GM12878 (cell line): ENCODE results near the gene RERG. TPM values are rescaled to one million over a fixed set of nuclear protein-coding genes. Genes with fewer than 3 reads are reported as not detected.

Source experiments
- ATAC-seq: fragments of 200-7000 bp; cut with Tn5 transposase; 3 replicates; pipeline ENCODE4 v1.9.1; 2020; ENCODE audit warnings: mild to moderate bottlenecking, moderate library complexity
- BruUV-seq: library from RNA; stranded (reverse); fragments of 400-500 nt; replicated peaks from 2 replicates; lab custom pipeline; 2021; lab: Mats Ljungman, UMichigan
- CTCF ChIA-PET: fragments of 300-600 bp; sonication (Branson Sonifier 250); formaldehyde crosslinking; extraction: SDS; loops from one replicate; lab custom pipeline; 2021; ENCODE audit warnings: inconsistent platforms; lab: Yijun Ruan, JAX
- POLR2A ChIA-PET: fragments of 350-600 bp; formaldehyde crosslinking; extraction: SDS; loops from one replicate; lab custom pipeline; 2021; ENCODE audit warnings: inconsistent platforms; lab: Charles Lee
- RAD21 ChIA-PET: fragments of 300-600 bp; sonication (Branson Sonifier 250); formaldehyde crosslinking; loops from one replicate; lab custom pipeline; 2023; ENCODE audit warnings: antibody characterized with exemption; ENCODE audit not compliant: unreplicated experiment; lab: Charles Lee
- SMC1A ChIA-PET: fragments of 300-600 bp; sonication (Branson Sonifier 250); formaldehyde crosslinking; loops from one replicate; lab custom pipeline; 2023; ENCODE audit not compliant: unreplicated experiment, uncharacterized antibody; lab: Charles Lee
- DNase-seq: peaks from one replicate; pipeline ENCODE4 v3.0.0-alpha.2; 2011; ENCODE audit warnings: low read depth, low spot score
- FAIRE-seq: peaks from 3 replicates; lab custom pipeline; 2011; peaks lifted over from hg19 to GRCh38; lab: Jason Lieb, UNC
- H2AFZ ChIP-seq: 2 replicates; pipeline ENCODE4 v1.6.0; 2011; ENCODE audit warnings: low read depth, low read length, control low read depth; ENCODE audit not compliant: control insufficient read depth
- H3K27ac ChIP-seq: 2 replicates; pipeline ENCODE4 v1.5.1; 2011; ENCODE audit warnings: control low read depth; ENCODE audit not compliant: control insufficient read depth, insufficient read depth
- H3K27me3 ChIP-seq, 2 experiments: replicated peaks in 1 of 2; 2 replicates each; pipeline versions ENCODE4 v1.6.0 to v1.6.1; 2011; ENCODE audit warnings: low read length in 1 of 2; ENCODE audit not compliant: control insufficient read depth in 2 of 2, insufficient read depth in 2 of 2
- H3K36me3 ChIP-seq, 2 experiments: 2 replicates each; pipeline ENCODE4 v1.5.1; 2011; ENCODE audit warnings: low read length in 1 of 2; ENCODE audit not compliant: control insufficient read depth in 2 of 2, insufficient read depth in 2 of 2
- H3K4me1 ChIP-seq: 2 replicates; pipeline ENCODE4 v1.6.1; 2011; ENCODE audit warnings: mild to moderate bottlenecking, low read length, moderate library complexity, mixed read lengths; ENCODE audit not compliant: control insufficient read depth, insufficient read depth
- H3K4me2 ChIP-seq: 2 replicates; pipeline ENCODE4 v1.6.0; 2011; ENCODE audit warnings: control low read depth; ENCODE audit not compliant: control insufficient read depth, insufficient read depth
- H3K4me3 ChIP-seq: fragments of 200-600 bp; sonication (generic); 2 replicates; pipeline ENCODE4 v1.5.1; 2016
- H3K79me2 ChIP-seq: 2 replicates; pipeline ENCODE4 v1.6.0; 2011; ENCODE audit warnings: low read length; ENCODE audit not compliant: control insufficient read depth, insufficient read depth
- H3K9ac ChIP-seq: 2 replicates; pipeline ENCODE4 v1.8.0; 2011; ENCODE audit warnings: low read length, control low read depth, mixed read lengths; ENCODE audit not compliant: control insufficient read depth, insufficient read depth
- H3K9me3 ChIP-seq: replicated peaks from 3 replicates; pipeline ENCODE4 v1.5.1; 2011; ENCODE audit warnings: mild to moderate bottlenecking, low read length; ENCODE audit not compliant: control insufficient read depth, insufficient read depth
- H4K20me1 ChIP-seq: 2 replicates; pipeline ENCODE4 v1.6.0; 2011; ENCODE audit not compliant: control insufficient read depth, insufficient read depth
- CBX3 ChIP-seq: fragments of 200-600 bp; sonication (generic); IDR thresholded peaks from 2 replicates; pipeline ENCODE4 v1.6.1; 2016; ENCODE audit warnings: low read depth, borderline replicate concordance
- CHD1 ChIP-seq: IDR thresholded peaks from 2 replicates; pipeline ENCODE4 v1.6.1; 2012; ENCODE audit warnings: low read depth, low read length, improper control_type of control experiment
- EZH2 ChIP-seq: IDR thresholded peaks from 2 replicates; pipeline ENCODE4 v1.6.1; 2012; ENCODE audit warnings: low read depth, mild to moderate bottlenecking, control low read depth, inconsistent platforms, low read length, borderline replicate concordance; ENCODE audit not compliant: control insufficient read depth
- FOS ChIP-seq: IDR thresholded peaks from 3 replicates; pipeline ENCODE4 v1.6.1; 2011; ENCODE audit warnings: borderline replicate concordance; ENCODE audit not compliant: insufficient read length; ENCODE audit errors: extremely low read depth
- HSF1 ChIP-seq: fragments of 150-350 bp; IDR thresholded peaks from 2 replicates; pipeline ENCODE4 v1.6.1; 2014; ENCODE audit warnings: mild to moderate bottlenecking, low read depth, low read length
- IKZF2 ChIP-seq, 2 experiments: fragments of 450-650 bp; IDR thresholded peaks; 2 replicates each; pipeline ENCODE4 v1.6.1; 2017; ENCODE audit warnings: mild to moderate bottlenecking in 2 of 2, moderate library complexity in 2 of 2
- MLLT1 ChIP-seq: fragments of 450-650 bp; IDR thresholded peaks from 2 replicates; pipeline ENCODE4 v1.6.1; 2016; ENCODE audit warnings: mild to moderate bottlenecking
- NFIC ChIP-seq: IDR thresholded peaks from 2 replicates; pipeline ENCODE4 v1.6.1; 2012; ENCODE audit warnings: low read depth, mild to moderate bottlenecking, inconsistent platforms, low read length, moderate library complexity
- NR2C2 ChIP-seq: IDR thresholded peaks from 2 replicates; pipeline ENCODE4 v1.6.1; 2011; ENCODE audit warnings: borderline replicate concordance, low read depth; ENCODE audit not compliant: control insufficient read depth, insufficient read length
- PAX5 ChIP-seq: IDR thresholded peaks from 2 replicates; pipeline ENCODE4 v1.6.1; 2011; ENCODE audit warnings: low read depth, low read length, borderline replicate concordance
- POLR2A ChIP-seq: IDR thresholded peaks from 2 replicates; pipeline ENCODE4 v1.6.1; 2011; ENCODE audit warnings: low read depth, mild to moderate bottlenecking, low read length
- POU2F2 ChIP-seq: IDR thresholded peaks from 3 replicates; pipeline ENCODE4 v1.6.1; 2011; ENCODE audit warnings: low read depth, mild to moderate bottlenecking, low read length, borderline replicate concordance
- RBBP5 ChIP-seq: fragments of 200-600 bp; sonication (generic); conservative IDR thresholded peaks from 2 replicates; pipeline ENCODE4 v1.6.1; 2016
- SMC3 ChIP-seq: IDR thresholded peaks from 2 replicates; pipeline ENCODE4 v1.6.1; 2011; ENCODE audit warnings: low read length, improper control_type of control experiment, borderline replicate concordance
- SREBF2 ChIP-seq: IDR thresholded peaks from 2 replicates; pipeline ENCODE4 v1.6.1; 2012; ENCODE audit warnings: mild to moderate bottlenecking, low read length
- SRF ChIP-seq, 2 experiments: IDR thresholded peaks; 2 replicates each; pipeline ENCODE4 v1.6.1; 2011; ENCODE audit warnings: low read depth in 2 of 2, low read length in 2 of 2, mild to moderate bottlenecking in 1 of 2, moderate library complexity in 1 of 2
- STAT1 ChIP-seq: fragments of 450-650 bp; conservative IDR thresholded peaks from 2 replicates; pipeline ENCODE4 v1.6.1; 2014; ENCODE audit warnings: antibody characterized with exemption, mild to moderate bottlenecking
- SUPT20H ChIP-seq: IDR thresholded peaks from 2 replicates; pipeline ENCODE4 v1.6.1; 2011; ENCODE audit warnings: low read depth, mild to moderate bottlenecking, low read length, moderate library complexity, borderline replicate concordance; ENCODE audit not compliant: control insufficient read depth
- TCF7 ChIP-seq: IDR thresholded peaks from 2 replicates; pipeline ENCODE4 v1.6.1; 2014; ENCODE audit warnings: antibody characterized with exemption, borderline replicate concordance
- USF1 ChIP-seq: IDR thresholded peaks from 2 replicates; pipeline ENCODE4 v1.6.1; 2011; ENCODE audit warnings: borderline replicate concordance, low read depth, mild to moderate bottlenecking, moderate library complexity, mixed read lengths, low read length; ENCODE audit not compliant: insufficient read depth; ENCODE audit errors: extremely low read length
- YBX1 ChIP-seq: fragments of 450-650 bp; IDR thresholded peaks from 2 replicates; pipeline ENCODE4 v1.6.1; 2016; ENCODE audit warnings: antibody characterized with exemption
- ZNF207 ChIP-seq: fragments of 450-650 bp; IDR thresholded peaks from 2 replicates; pipeline ENCODE4 v1.6.1; 2014; ENCODE audit warnings: antibody characterized with exemption, mild to moderate bottlenecking, borderline replicate concordance
- WGBS: methylation state at CpG from one replicate; pipeline ENCODE4 v1.1.6; 2016; ENCODE audit warnings: low lambda C conversion rate; ENCODE audit not compliant: insufficient replicate concordance, insufficient coverage; ENCODE audit errors: missing lambda C conversion rate; 5-methylcytosine and 5-hydroxymethylcytosine counted together
- in situ Hi-C: fragments of 300-500 bp; cut with MboI; formaldehyde crosslinking; loops from 9 replicates; pipeline ENCODE4 v1.14.3; 2018; ENCODE audit warnings: mixed read lengths
- intact Hi-C: fragments of 100-400 bp; cut with micrococcal nuclease; formaldehyde crosslinking; loops from one replicate; pipeline ENCODE4 v1.14.2; 2022; ENCODE audit not compliant: unreplicated experiment
- polyA plus RNA-seq, 11 experiments: library from polyadenylated mRNA; depleted of rRNA in 4 of 11; unstranded in 6 of 11; stranded (reverse) in 5 of 11; fragments of >200 nt; fragmentation: Nextera tagmentation in 4 of 11; fragmentation: Illumina TruSeq in 1 of 11; extraction: Ambion mirVana in 4 of 11; extraction: Trizol in 1 of 11; gene quantifications; 1 replicate in 1 of 11; 2 replicates in 10 of 11; pipeline versions ENCODE4 v1.2.1 to v1.2.3, GENCODE V29; 2011 to 2016; ENCODE audit warnings: inconsistent platforms in 2 of 11, missing spikeins in 2 of 11, low read depth in 1 of 11
- total RNA-seq, 4 experiments: library from RNA; depleted of rRNA in 3 of 4; stranded (reverse); fragments of >200 nt in 3 of 4; fragmentation: Illumina TruSeq in 1 of 4; extraction: Trizol in 1 of 4; gene quantifications; 2 replicates each; pipeline versions ENCODE4 v1.2.1 to v1.2.3, GENCODE V29; 2013 to 2021

RERG gene
- total and polyA plus RNA-seq, 10 of the 15 experiments (the other 5 are each of a cell fraction or from before 2014, with no cell fraction given), result 0.03 to 5.3 (median 0.05) TPM; not detected in 5

- TF ChIP-seq HSF1 (no peak), CHD1 (no peak), IKZF2 (IDR thresholded peaks at IDR 0.05) (no peak), RBBP5 (no peak), MLLT1 (no peak), SUPT20H (no peak)
Measured at GRCh38 chr12:15074351-15074750, 146.9 kb downstream of the RERG start (continued).

GRCh38 chr12:15059123-15059522, 162.1 kb downstream of the RERG start:
- ChIA-PET SMC1A (no interaction called here), RAD21 (no interaction called here)
- WGBS, result 90% methylated on average over 1 of the region's 1 CpG

More at GRCh38 chr12:15059123-15059522, 162.1 kb downstream of the RERG start:
- TF ChIP-seq SREBF2, result no peak
- TF ChIP-seq EZH2, result no peak
- no peak for TF ChIP-seq POLR2A
- TF ChIP-seq SMC3, result no peak
- TF ChIP-seq STAT1, result no peak
- TF ChIP-seq FOS, result no peak
- TF ChIP-seq PAX5, result no peak
- no peak for TF ChIP-seq TCF7
- TF ChIP-seq ZNF207, result no peak
- TF ChIP-seq SRF (IDR thresholded peaks at IDR 0.05; ENCODE audit: low read depth in 2 of 2, low read length in 2 of 2), result no peak
- TF ChIP-seq POU2F2, result no peak
- no peak for TF ChIP-seq CBX3
- no peak for TF ChIP-seq NR2C2
- no peak for TF ChIP-seq YBX1
- TF ChIP-seq USF1, result no peak
- TF ChIP-seq NFIC, result no peak
- TF ChIP-seq, all 136 proteins: peak for 0
- H3K36me3 ChIP-seq, result no peaks in the 10 kb centered on the region
- H3K27me3 ChIP-seq, result no peaks in the 10 kb centered on the region
- H3K9me3 ChIP-seq, result no peaks in the 10 kb centered on the region
- ATAC-seq, result no peak
- ChIA-PET POLR2A (no interaction called here), CTCF (no interaction called here)
- BruUV-seq, result no TSS peak
- H3K4me2 ChIP-seq, result no peak overlapping the region
- H3K4me1 ChIP-seq, result no peaks in the 10 kb centered on the region
- H3K9ac ChIP-seq, result no peak overlapping the region
- H3K4me3 ChIP-seq, result no peak overlapping the region
- FAIRE-seq, result no peak
- H3K79me2 ChIP-seq, result no peaks in the 10 kb centered on the region
- intact Hi-C loops (no loop called here), in situ Hi-C loops (no loop called here)
- H4K20me1 ChIP-seq, result no peaks in the 10 kb centered on the region
- no peak overlapping the region for H3K27ac ChIP-seq
- DNase-seq, result no peak
- no peak overlapping the region for H2AFZ ChIP-seq
